ENCODE results near the gene HIVEP3.

Gene HIVEP3

GRCh38 chr1:41501581-41501980 is 417.1 kb downstream of the HIVEP3 start:
- DNase-seq: no peak

GRCh38 chr1:41500781-41501518 is 417.8 kb downstream of the HIVEP3 start:
- DNase-seq: peak; percentile 73

GRCh38 chr1:41500378-41500777 is 418.3 kb downstream of the HIVEP3 start:
- DNase-seq: peak; percentile 88

- no peak for DNase-seq
Observed at GRCh38 chr1:41499591-41499990, 419.1 kb downstream of the HIVEP3 start.

GRCh38 chr1:41498804-41499203 is 419.9 kb downstream of the HIVEP3 start:
- peak; percentile 81 for DNase-seq

GRCh38 chr1:41498391-41498790 is 420.3 kb downstream of the HIVEP3 start:
- DNase-seq: no peak

- no peak for DNase-seq
Observed at GRCh38 chr1:41497461-41498030, 421.2 kb downstream of the HIVEP3 start.

- no peak for DNase-seq
Observed at GRCh38 chr1:41497056-41497440, 421.7 kb downstream of the HIVEP3 start.

GRCh38 chr1:41496080-41497055 is 422.4 kb downstream of the HIVEP3 start:
- peak; percentile 91 for DNase-seq

- DNase-seq: peak; percentile 69
Observed at GRCh38 chr1:41495210-41495948, 423.3 kb downstream of the HIVEP3 start.

GRCh38 chr1:41494351-41495209 is 424.1 kb downstream of the HIVEP3 start:
- peak; percentile 58 for DNase-seq

GRCh38 chr1:41493626-41494350 is 424.9 kb downstream of the HIVEP3 start:
- DNase-seq: no peak

- peak; percentile 98 for DNase-seq
Observed at GRCh38 chr1:41493117-41493536, 425.6 kb downstream of the HIVEP3 start.

GRCh38 chr1:41492341-41492848 is 426.3 kb downstream of the HIVEP3 start:
- DNase-seq: no peak

GRCh38 chr1:41490911-41491310 is 427.8 kb downstream of the HIVEP3 start:
- DNase-seq: no peak

GRCh38 chr1:41489561-41489960 is 429.2 kb downstream of the HIVEP3 start:
- DNase-seq: no peak

- DNase-seq: no peak
Observed at GRCh38 chr1:41488040-41488951, 430.4 kb downstream of the HIVEP3 start.

- no peak for DNase-seq
Observed at GRCh38 chr1:41487126-41488039, 431.3 kb downstream of the HIVEP3 start.
